GM21423 (cell line): ENCODE results near the gene TMEM272.

Source experiments
- ATAC-seq: cut with Tn5 transposase; IDR thresholded peaks from one replicate; pipeline ENCODE4 v1.9.1; 2021; ENCODE audit warnings: mild to moderate bottlenecking, moderate library complexity; ENCODE audit not compliant: unreplicated experiment

Gene TMEM272

DNA sequence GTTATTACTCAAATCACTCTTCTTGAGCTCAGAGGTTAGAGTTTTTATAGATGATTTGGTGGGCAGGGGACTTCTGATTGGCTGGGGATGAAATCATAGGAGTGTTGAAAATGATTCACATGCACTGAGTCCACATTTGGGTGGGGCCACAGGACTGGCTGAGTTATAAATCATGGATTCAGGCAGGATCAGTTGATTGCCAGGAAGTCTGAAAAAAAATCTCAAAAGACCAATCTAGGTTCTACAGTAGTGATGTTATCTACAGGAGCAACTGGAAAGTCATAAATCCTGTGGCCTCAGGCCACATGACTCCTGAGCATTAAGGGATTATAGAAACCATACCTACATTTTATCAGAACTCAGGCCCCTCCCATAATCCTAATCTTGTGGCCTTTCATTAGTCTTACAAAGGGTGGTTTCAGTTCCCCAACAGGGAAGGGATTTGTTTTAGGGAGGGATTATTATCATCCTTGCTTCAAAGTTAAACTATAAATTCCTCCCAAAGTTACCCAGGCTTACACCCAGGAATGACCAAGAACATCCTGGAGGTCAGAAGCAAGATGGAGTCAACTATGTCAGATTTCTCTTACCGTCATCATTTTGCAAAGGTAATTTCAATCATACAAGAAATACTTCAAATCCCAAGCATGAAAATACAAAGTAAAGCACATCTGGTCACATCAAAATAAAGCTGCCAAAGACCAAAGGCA, 11.2 kb upstream of the TMEM272 start:
- no peak for ATAC-seq

- ATAC-seq: no peak
Observed at GRCh38 chr13:51849145-51850101, 4.4 kb upstream of the TMEM272 start.

- no peak for ATAC-seq
Observed at GRCh38 chr13:51848674-51849073, 3.7 kb upstream of the TMEM272 start.

- ATAC-seq: no peak
Observed at GRCh38 chr13:51846756-51847155, 1.8 kb upstream of the TMEM272 start.

DNA sequence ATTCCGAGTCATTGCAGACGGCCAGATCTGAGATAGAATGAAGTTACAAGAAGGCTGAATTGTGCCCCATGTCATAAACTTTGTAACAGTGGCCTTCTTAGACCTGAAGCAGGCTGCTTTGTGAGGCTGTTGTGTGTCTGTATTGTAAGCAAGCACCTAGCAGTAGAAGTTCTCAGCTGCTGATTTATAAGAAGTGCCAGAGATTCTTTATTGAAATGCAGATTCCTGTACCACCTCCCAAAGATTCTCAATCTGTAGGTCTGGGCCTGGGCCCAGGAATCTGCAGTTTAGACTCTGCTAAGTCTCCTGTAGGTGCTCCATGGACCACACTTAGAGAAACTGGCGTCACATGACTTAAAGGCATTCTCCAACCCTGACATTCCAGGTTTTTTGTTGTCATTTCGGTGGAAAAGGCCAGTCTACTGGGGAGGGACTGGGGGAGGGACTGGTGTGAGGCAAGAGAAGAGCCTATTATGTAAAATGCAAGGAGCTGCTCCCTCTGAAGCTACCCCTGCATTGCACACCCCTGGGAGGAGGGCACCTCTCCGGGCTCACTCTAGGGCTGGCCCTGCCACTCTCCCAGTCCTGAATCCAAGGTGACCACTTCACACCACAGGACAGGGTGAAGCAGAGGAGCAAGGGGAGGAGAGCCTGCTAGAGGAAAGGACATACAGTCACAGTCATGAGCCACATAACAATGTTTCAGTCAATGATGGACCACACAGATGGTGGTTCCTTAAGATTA, 769 bp upstream of the TMEM272 start:
- no peak for ATAC-seq

GRCh38 chr13:51843529-51843928, 1.4 kb downstream of the TMEM272 start:
- no peak for ATAC-seq

GRCh38 chr13:51841732-51842131, 3.2 kb downstream of the TMEM272 start:
- ATAC-seq: no peak

DNA sequence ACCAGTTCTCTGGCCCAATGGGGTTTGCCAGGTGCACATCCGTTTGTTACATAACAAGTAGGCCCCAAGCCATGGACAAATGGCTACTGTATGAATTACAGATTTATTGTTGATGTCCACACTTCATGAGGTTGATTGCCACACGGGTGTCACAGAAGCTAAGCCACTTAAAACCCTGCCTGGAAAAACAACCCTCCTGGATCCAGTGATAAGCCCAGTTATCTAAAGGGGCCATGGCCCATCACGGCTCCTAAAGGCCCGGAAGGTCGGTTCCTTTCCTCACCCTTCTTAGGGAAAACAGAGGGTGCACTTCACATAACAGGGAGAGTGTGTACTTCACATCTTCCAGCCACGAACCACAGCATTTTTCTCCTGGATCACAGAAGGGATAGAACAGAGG, 4.1 kb downstream of the TMEM272 start:
- no peak for ATAC-seq

GRCh38 chr13:51839711-51840540, 5.1 kb downstream of the TMEM272 start:
- no peak for ATAC-seq

DNA sequence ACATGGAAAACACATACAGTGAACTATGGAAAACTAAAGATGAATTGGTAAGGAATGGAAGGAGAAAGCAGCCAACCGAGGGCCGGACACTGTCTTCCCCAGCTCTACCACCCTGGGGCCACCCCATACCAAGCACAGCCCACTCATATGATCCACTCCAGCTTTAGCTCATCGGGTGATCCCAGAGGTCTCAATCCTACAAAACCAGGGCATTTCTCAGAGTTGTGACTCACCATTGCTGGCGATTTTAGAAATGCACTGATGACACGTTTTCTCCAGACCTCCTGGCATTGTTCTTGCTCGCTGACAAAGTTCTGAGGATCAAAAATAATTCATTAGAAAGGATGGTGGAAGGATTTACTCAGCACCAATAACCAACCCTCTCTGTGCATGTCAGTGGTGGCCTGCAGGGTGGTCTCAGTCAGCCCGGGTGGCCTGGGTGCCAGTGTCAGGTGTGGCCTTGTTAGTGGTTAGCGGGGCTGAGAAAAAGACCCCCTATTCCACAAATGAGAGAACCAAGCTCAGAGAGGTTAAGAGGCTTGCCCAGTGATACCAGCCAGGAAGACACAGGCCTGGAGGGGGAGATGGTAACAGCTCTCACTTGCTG, 6.6 kb downstream of the TMEM272 start:
- no peak for ATAC-seq

GRCh38 chr13:51837016-51837415, 8.0 kb downstream of the TMEM272 start:
- no peak for ATAC-seq

- no peak for ATAC-seq
Observed at GRCh38 chr13:51834581-51835171, 10.3 kb downstream of the TMEM272 start.

- ATAC-seq: no peak
Observed at GRCh38 chr13:51833980-51834379, 11.0 kb downstream of the TMEM272 start.

DNA sequence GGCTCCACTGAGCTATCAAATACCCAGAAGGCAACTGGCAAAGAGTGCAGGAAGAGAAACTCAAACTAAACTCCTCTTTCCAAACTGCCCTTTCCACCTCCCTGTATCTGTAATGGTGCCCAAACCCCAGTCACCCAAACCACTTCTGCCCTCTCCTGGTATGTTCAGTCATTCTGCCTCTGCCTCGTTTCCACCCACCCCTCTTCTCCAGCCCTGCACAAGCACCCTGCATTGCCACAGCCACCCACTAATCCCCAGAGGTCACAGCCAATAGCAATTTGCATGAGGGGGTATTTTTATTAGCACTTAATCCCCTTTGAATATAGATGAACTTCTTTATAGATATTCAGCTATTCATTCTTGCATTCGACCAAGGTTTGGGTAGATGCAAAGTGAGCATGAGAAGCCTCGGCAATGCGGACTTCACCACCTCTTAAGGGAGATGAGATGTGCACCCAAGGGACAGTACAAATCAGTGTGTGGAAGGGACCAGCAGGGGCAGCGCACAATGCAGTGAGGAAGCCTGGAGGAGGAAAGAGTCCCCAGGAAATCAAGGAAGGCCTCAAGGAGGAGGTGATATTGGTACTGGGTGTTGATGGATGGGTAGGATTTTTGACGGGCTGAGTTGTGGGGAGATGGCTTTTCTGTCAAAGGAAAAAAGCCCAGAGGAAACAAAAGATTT, 12.4 kb downstream of the TMEM272 start:
- ATAC-seq: peak; percentile 76

GRCh38 chr13:51831519-51831918, 13.5 kb downstream of the TMEM272 start:
- ATAC-seq: no peak

GRCh38 chr13:51829568-51829899, 15.4 kb downstream of the TMEM272 start:
- ATAC-seq: no peak

GRCh38 chr13:51828730-51829567, 16.0 kb downstream of the TMEM272 start:
- no peak for ATAC-seq

DNA sequence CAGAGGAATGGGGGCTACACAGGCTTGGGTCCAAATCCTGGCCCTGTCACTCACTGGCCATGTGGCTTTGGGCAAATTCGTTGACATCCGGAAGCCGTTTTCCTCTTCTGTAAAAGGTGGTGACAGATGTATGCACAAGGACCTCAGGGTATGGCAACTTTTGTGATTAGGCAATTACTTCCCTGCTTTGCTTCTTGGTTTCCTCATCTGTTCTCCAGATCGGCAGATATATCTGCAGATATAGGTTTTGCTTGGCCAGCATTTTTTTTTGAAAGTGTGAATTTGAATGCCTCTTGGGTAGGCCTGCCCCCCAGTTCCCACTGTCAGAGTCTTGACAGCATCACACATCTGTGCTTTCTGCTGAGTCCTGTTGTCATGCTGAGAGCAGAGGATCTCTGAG, 17.7 kb downstream of the TMEM272 start:
- ATAC-seq: no peak
